Panc1 (cell line): ENCODE measurements around the gene C5orf58. TPM values are rescaled to one million over a fixed set of nuclear protein-coding genes. Genes with fewer than 3 reads are reported as not detected.

Experiments
- ATAC-seq: fragments of 200-7000 bp; cut with Tn5 transposase; 2 replicates; pipeline ENCODE4 v1.9.1; 2020; ENCODE audit warnings: mild to moderate bottlenecking, moderate library complexity
- BruUV-seq: library from RNA; stranded (reverse); fragments of 400-500 nt; replicated peaks from 2 replicates; lab custom pipeline; 2021; lab: Mats Ljungman, UMichigan
- CTCF ChIA-PET: fragments of 300-600 bp; sonication (Branson Sonifier 250); formaldehyde crosslinking; loops from one replicate; lab custom pipeline; 2022; ENCODE audit warnings: antibody characterized with exemption; lab: Charles Lee
- POLR2A ChIA-PET: fragments of 300-600 bp; sonication (Branson Sonifier 250); formaldehyde crosslinking; loops from one replicate; lab custom pipeline; 2022; ENCODE audit warnings: antibody characterized with exemption; lab: Charles Lee
- DNase-seq: peaks from one replicate; pipeline ENCODE4 v3.0.0-alpha.2; 2010; ENCODE audit warnings: low read depth, low spot score
- H3K27ac ChIP-seq: 2 replicates; pipeline ENCODE4 v1.5.1; 2011; ENCODE audit warnings: mild to moderate bottlenecking, low read length, inconsistent platforms
- H3K27me3 ChIP-seq: fragments of 200-500 bp; sonication (Bioruptor generic); 2 replicates; pipeline ENCODE4 v1.6.0; 2014; ENCODE audit warnings: low read length, inconsistent platforms; ENCODE audit not compliant: control insufficient read depth, insufficient read depth
- H3K36me3 ChIP-seq: fragments of 200-500 bp; sonication (Bioruptor generic); 2 replicates; pipeline ENCODE4 v1.5.1; 2014; ENCODE audit warnings: inconsistent platforms, mild to moderate bottlenecking, low read length, moderate library complexity; ENCODE audit not compliant: control insufficient read depth, insufficient read depth
- H3K4me1 ChIP-seq: 2 replicates; pipeline ENCODE4 v1.5.1; 2011; ENCODE audit warnings: inconsistent platforms, mild to moderate bottlenecking, low read length, moderate library complexity; ENCODE audit not compliant: control insufficient read depth, insufficient read depth
- H3K4me3 ChIP-seq, 2 experiments: 2 replicates each; pipeline ENCODE4 v1.5.1; 2011 to 2012; ENCODE audit warnings: low read depth in 2 of 2, low read length in 2 of 2, mild to moderate bottlenecking in 2 of 2, inconsistent platforms in 1 of 2, moderate library complexity in 1 of 2
- H3K9me3 ChIP-seq: fragments of 200-500 bp; sonication (Bioruptor generic); 2 replicates; pipeline ENCODE4 v1.5.1; 2014; ENCODE audit warnings: low read depth, mild to moderate bottlenecking, inconsistent platforms, low read length, moderate library complexity; ENCODE audit not compliant: control insufficient read depth, insufficient read depth
- CTCF ChIP-seq: fragments of 450-650 bp; IDR thresholded peaks from 2 replicates; pipeline ENCODE4 v1.5.1; 2017; ENCODE audit warnings: mild to moderate bottlenecking
- POLR2AphosphoS5 ChIP-seq: IDR thresholded peaks from 2 replicates; pipeline ENCODE4 v1.6.1; 2012; ENCODE audit warnings: mild to moderate bottlenecking, low read depth, low read length, moderate library complexity
- REST ChIP-seq, 2 experiments: IDR thresholded peaks; 2 replicates each; pipeline ENCODE4 v1.6.1; 2011 to 2012; ENCODE audit warnings: low read depth in 2 of 2, control low read depth in 1 of 2, low read length in 1 of 2, mild to moderate bottlenecking in 1 of 2, moderate library complexity in 1 of 2; ENCODE audit not compliant: insufficient read depth in 1 of 2
- SIN3A ChIP-seq: IDR thresholded peaks from 2 replicates; pipeline ENCODE4 v1.6.1; 2012; ENCODE audit warnings: low read depth, mild to moderate bottlenecking, low read length, moderate library complexity, borderline replicate concordance; ENCODE audit not compliant: insufficient read depth
- TCF7L2 ChIP-seq: IDR thresholded peaks from 2 replicates; pipeline ENCODE4 v1.6.1; 2011; ENCODE audit warnings: mild to moderate bottlenecking, low read depth, low read length, inconsistent platforms
- in situ Hi-C: cut with HindIII; loops from 2 replicates; pipeline ENCODE4 v1.10.0; 2016; ENCODE audit warnings: low sequenced_read_pairs, low pct_unique_long_range_greater_than_20kb
- intact Hi-C: fragments of 100-400 bp; cut with micrococcal nuclease; formaldehyde crosslinking; loops from one replicate; pipeline ENCODE4 v1.10.0; 2022; ENCODE audit not compliant: unreplicated experiment
- total RNA-seq: library from RNA; stranded (reverse); gene quantifications from one replicate; pipeline ENCODE4 v1.2.1, GENCODE V29; 2021; ENCODE audit not compliant: unreplicated experiment

C5orf58 gene
- total RNA-seq, 1 experiment from 2014 or later: 0.15 TPM

- ChIA-PET CTCF (no interaction called here), POLR2A (no interaction called here)
- Histone ChIP-seq H3K4me1 (no peaks in the 10 kb centered on the region), H3K4me3 (no peak overlapping the region), H3K36me3 (no peaks in the 10 kb centered on the region), H3K27ac (no peak overlapping the region), H3K27me3 (peaks cover 2% of the 10 kb centered on the region; the same call in 1 of the 2 replicates), H3K9me3 (no peaks in the 10 kb centered on the region)
- intact Hi-C loops: no loop called here
- in situ Hi-C loops: no loop called here
- no peak for DNase-seq
- BruUV-seq: no TSS peak
- no peak for TF ChIP-seq SIN3A
- no peak for TF ChIP-seq TCF7L2
- no peak for TF ChIP-seq CTCF
- TF ChIP-seq POLR2AphosphoS5: no peak
- TF ChIP-seq REST (IDR thresholded peaks at IDR 0.05; ENCODE audit: insufficient read depth in 1 of 2, low read depth in 2 of 2, low read length in 1 of 2): no peak
- ATAC-seq: no peak
Observed at GRCh38 chr5:170233358-170233892, 640 bp downstream of the C5orf58 start.

- no peak for TF ChIP-seq CTCF
- no peak for TF ChIP-seq SIN3A
- no peak for TF ChIP-seq TCF7L2
- TF ChIP-seq POLR2AphosphoS5: no peak
- TF ChIP-seq REST (IDR thresholded peaks at IDR 0.05; ENCODE audit: insufficient read depth in 1 of 2, low read depth in 2 of 2, low read length in 1 of 2): no peak
- no peak overlapping the region for H3K4me3 ChIP-seq
- in situ Hi-C loops (no loop called here), intact Hi-C loops (no loop called here)
- POLR2A ChIA-PET: no interaction called here
- no peaks in the 10 kb centered on the region for H3K4me1 ChIP-seq
- H3K27me3 ChIP-seq: no peaks in the 10 kb centered on the region; the same call in 1 of the 2 replicates
- no peak for ATAC-seq
- CTCF ChIA-PET: no interaction called here
- no peaks in the 10 kb centered on the region for H3K36me3 ChIP-seq
- H3K27ac ChIP-seq: no peak overlapping the region
- H3K9me3 ChIP-seq: no peaks in the 10 kb centered on the region
- BruUV-seq: no TSS peak
- no peak for DNase-seq
Observed at GRCh38 chr5:170235876-170236864, 3.4 kb downstream of the C5orf58 start.
